Neutrophil (primary cell): ENCODE results near the gene CABCOCO1.

Experiments used
- H3K27ac ChIP-seq: fragments of 200-600 bp; sonication (generic); 2 replicates; pipeline ENCODE4 v1.5.1; 2016; ENCODE audit warnings: mild to moderate bottlenecking, moderate library complexity
- H3K27me3 ChIP-seq: fragments of 200-600 bp; sonication (generic); 2 replicates; pipeline ENCODE4 v1.6.0; 2016; ENCODE audit warnings: mild to moderate bottlenecking
- H3K36me3 ChIP-seq: fragments of 200-600 bp; sonication (generic); 2 replicates; pipeline ENCODE4 v1.5.1; 2017
- H3K4me1 ChIP-seq, 2 experiments: fragments of 200-600 bp in 1 of 2; sonication (generic) in 1 of 2; 1 replicate in 1 of 2; 2 replicates in 1 of 2; pipeline versions ENCODE4 v1.5.1 to v1.6.1; 2013 to 2016; ENCODE audit warnings: low read depth in 1 of 2, low read length in 1 of 2, mild to moderate bottlenecking in 1 of 2, moderate library complexity in 1 of 2; ENCODE audit not compliant: control insufficient read depth in 1 of 2, insufficient read depth in 1 of 2
- H3K4me3 ChIP-seq, 2 experiments: fragments of 200-600 bp in 1 of 2; sonication (generic) in 1 of 2; 1 replicate in 1 of 2; 2 replicates in 1 of 2; pipeline ENCODE4 v1.5.1; 2013 to 2016; ENCODE audit warnings: low read depth in 1 of 2, low read length in 1 of 2, mild to moderate bottlenecking in 1 of 2, moderate library complexity in 1 of 2
- H3K9me3 ChIP-seq: fragments of 200-600 bp; sonication (generic); 2 replicates; pipeline ENCODE4 v1.5.1; 2016
- CTCF ChIP-seq: fragments of 200-600 bp; sonication (generic); IDR thresholded peaks from 2 replicates; pipeline ENCODE4 v1.5.1; 2016; ENCODE audit warnings: antibody characterized with exemption

The CABCOCO1 gene

GRCh38 chr10:61795147-61795546 lies 132.4 kb downstream of the CABCOCO1 start:
- Histone ChIP-seq H3K27ac (no peak overlapping the region), H3K4me3 (no peak overlapping the region), H3K4me1 (no peaks in the 10 kb centered on the region), H3K9me3 (no peaks in the 10 kb centered on the region), H3K27me3 (no peaks in the 10 kb centered on the region), H3K36me3 (no peaks in the 10 kb centered on the region)
- no peak for TF ChIP-seq CTCF

GRCh38 chr10:61795551-61795950 lies 132.8 kb downstream of the CABCOCO1 start:
- Histone ChIP-seq H3K27me3 (no peaks in the 10 kb centered on the region), H3K4me1 (no peaks in the 10 kb centered on the region), H3K9me3 (no peaks in the 10 kb centered on the region), H3K36me3 (no peaks in the 10 kb centered on the region), H3K27ac (no peak overlapping the region), H3K4me3 (no peak overlapping the region)
- no peak for TF ChIP-seq CTCF

GRCh38 chr10:61796785-61797184 lies 134.1 kb downstream of the CABCOCO1 start:
- Histone ChIP-seq H3K27me3 (no peaks in the 10 kb centered on the region), H3K27ac (no peak overlapping the region), H3K4me3 (no peak overlapping the region), H3K4me1 (no peaks in the 10 kb centered on the region), H3K9me3 (no peaks in the 10 kb centered on the region), H3K36me3 (no peaks in the 10 kb centered on the region)
- no peak for TF ChIP-seq CTCF

- Histone ChIP-seq H3K4me1 (no peaks in the 10 kb centered on the region), H3K27ac (no peak overlapping the region), H3K4me3 (no peak overlapping the region), H3K27me3 (no peaks in the 10 kb centered on the region), H3K36me3 (no peaks in the 10 kb centered on the region), H3K9me3 (no peaks in the 10 kb centered on the region)
- TF ChIP-seq CTCF = no peak
Observed at GRCh38 chr10:61797304-61798153, 134.8 kb downstream of the CABCOCO1 start.

- Histone ChIP-seq H3K36me3 (no peaks in the 10 kb centered on the region), H3K27ac (no peak overlapping the region), H3K4me1 (no peaks in the 10 kb centered on the region), H3K9me3 (no peaks in the 10 kb centered on the region), H3K4me3 (no peak overlapping the region), H3K27me3 (no peaks in the 10 kb centered on the region)
- TF ChIP-seq CTCF = no peak
Observed at GRCh38 chr10:61798713-61799112, 136.0 kb downstream of the CABCOCO1 start.
